ENCODE measurements around the gene PRDX2.

Gene PRDX2

DNA sequence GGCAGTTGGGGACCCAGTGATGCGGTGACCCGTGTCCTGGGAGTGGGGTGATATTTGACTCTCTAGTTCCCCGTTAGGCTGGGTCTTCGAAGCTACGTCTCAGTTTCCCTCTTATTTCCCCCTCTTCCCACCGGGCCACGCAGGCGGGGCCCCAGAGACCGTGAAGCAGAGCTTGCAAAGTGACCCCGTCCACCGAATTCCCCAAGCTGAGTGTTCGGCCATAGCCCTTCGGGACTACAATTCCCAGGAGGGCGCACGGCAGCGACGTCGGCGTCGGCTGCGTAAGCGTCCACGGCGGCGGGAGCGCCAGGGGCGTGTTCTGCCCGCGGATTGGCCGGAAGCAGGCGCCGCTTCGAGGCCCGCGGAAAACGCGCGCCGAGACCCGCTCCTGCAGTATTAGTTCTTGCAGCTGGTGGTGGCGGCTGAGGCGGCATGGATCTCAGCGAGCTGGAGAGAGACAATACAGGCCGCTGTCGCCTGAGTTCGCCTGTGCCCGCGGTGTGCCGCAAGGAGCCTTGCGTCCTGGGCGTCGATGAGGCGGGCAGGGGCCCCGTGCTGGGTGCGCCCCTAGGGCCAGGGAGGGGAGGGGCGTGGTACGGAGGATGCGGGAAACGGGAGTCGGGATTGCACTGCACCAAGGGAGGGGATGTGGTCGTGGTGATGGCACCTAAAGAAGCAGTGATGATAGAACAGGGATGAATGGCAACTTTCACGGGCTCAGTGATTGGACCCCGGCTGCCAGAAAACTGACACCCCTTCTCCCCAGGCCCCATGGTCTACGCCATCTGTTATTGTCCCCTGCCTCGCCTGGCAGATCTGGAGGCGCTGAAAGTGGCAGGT lies 4.9 kb upstream of the PRDX2 start, which contains the start of gene RNASEH2A:
Gene RNASEH2A, plus strand, starts transcription at position 343 of the 840 bp plus-strand sequence. Its CDS starts 90 bp downstream, at position 433.
- in situ Hi-C loops (cut with HindIII; ENCODE audit: low pct_ligation_motif_present, low sequenced_read_pairs), result no loop called here
- H3K36me3 ChIP-seq (replicated peaks), result no peaks in the 10 kb centered on the region
- DNase-seq, result peak; percentile 82
- TF ChIP-seq, protein P1, sequence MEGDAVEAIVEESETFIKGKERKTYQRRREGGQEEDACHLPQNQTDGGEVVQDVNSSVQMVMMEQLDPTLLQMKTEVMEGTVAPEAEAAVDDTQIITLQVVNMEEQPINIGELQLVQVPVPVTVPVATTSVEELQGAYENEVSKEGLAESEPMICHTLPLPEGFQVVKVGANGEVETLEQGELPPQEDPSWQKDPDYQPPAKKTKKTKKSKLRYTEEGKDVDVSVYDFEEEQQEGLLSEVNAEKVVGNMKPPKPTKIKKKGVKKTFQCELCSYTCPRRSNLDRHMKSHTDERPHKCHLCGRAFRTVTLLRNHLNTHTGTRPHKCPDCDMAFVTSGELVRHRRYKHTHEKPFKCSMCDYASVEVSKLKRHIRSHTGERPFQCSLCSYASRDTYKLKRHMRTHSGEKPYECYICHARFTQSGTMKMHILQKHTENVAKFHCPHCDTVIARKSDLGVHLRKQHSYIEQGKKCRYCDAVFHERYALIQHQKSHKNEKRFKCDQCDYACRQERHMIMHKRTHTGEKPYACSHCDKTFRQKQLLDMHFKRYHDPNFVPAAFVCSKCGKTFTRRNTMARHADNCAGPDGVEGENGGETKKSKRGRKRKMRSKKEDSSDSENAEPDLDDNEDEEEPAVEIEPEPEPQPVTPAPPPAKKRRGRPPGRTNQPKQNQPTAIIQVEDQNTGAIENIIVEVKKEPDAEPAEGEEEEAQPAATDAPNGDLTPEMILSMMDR (IDR thresholded peaks at IDR 0.05; ENCODE audit: low read depth, low read length, missing control alignments), result no peak
- H3K27ac ChIP-seq, result no peak within 1 kb of the TSS
- peak within 1 kb of the TSS; percentile 77 for H3K4me3 ChIP-seq (ENCODE audit: low read depth, low read length)
- H3K27me3 ChIP-seq (replicated peaks), result no peaks in the 10 kb centered on the region

DNA sequence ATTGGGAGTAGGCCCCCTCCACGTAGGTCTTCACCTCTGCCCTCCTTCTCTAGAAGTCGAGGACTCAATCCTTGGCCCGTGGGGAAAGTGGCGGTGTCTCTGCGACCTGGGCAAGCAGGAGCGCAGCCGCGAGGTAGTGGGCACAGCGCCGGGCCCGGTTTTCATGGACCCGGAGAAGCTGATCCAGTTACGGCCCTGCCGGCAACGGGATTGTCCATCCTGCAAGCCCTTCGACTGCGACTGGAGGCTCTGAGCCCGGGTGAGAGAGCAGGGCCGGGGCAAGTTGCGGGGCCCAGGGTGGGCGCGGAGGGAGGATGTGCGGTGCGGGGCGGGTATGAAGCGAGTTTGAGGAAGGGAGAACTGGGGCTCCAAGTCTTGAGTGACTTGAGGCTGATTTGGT lies 2.5 kb upstream of the PRDX2 start:
- no peak overlapping the region for H3K27ac ChIP-seq
- H3K36me3 ChIP-seq (replicated peaks), result peaks cover 11% of the 10 kb centered on the region
- no peaks in the 10 kb centered on the region for H3K27me3 ChIP-seq (replicated peaks)
- TF ChIP-seq, protein P1 (IDR thresholded peaks at IDR 0.05; ENCODE audit: low read depth, low read length, missing control alignments), result no peak
- no peak for DNase-seq
- in situ Hi-C loops (cut with HindIII; ENCODE audit: low pct_ligation_motif_present, low sequenced_read_pairs), result no loop called here
- H3K4me3 ChIP-seq (ENCODE audit: low read depth, low read length), result no peak overlapping the region

DNA sequence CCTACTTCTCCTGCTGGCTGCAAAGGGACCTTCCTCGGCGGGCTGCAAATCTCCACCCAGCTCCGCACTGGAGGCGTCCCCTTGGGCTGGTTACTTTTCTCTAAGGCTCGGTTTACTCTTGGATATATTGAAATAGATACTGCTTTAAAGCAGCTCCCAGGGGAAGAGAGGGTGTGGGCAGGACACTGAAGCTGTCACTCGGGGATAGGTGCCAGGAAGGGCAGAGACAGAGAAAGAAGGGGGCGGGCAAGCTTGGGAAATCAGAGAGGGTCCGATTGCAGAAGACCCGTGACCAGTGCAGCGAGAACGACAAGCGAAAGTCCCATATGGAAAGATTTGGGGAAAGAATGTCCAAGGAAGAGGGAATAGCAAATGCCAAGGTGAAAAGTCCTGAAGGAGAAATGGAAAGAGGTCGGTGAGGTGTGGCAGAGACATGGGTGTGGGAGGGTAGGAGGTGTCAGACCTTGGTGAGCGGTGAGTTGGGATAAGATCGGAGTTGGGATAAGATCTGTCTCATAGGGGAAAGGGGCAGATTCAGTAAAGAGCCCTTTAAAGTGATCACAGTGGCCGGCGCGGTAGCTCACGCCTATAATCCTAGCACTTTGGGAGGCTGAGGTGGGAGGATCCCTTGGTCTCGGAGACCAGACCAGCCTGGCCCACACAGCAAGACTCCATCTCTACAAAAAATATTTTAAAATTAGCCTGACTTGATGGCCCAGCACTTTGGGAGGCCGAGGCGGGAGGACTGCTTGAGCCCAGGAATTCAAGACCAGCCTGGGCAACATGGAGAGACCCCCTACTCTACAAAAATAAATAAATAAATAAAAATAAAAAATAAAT lies 887 bp upstream of the PRDX2 start:
- peaks cover 15% of the 10 kb centered on the region for H3K36me3 ChIP-seq (replicated peaks)
- in situ Hi-C loops (cut with HindIII; ENCODE audit: low pct_ligation_motif_present, low sequenced_read_pairs), result no loop called here
- no peak overlapping the region for H3K27ac ChIP-seq
- TF ChIP-seq, protein P1 (IDR thresholded peaks at IDR 0.05; ENCODE audit: low read depth, low read length, missing control alignments), result peak; percentile 35
- H3K27me3 ChIP-seq (replicated peaks), result no peaks in the 10 kb centered on the region
- DNase-seq, result no peak
- H3K4me3 ChIP-seq (ENCODE audit: low read depth, low read length), result peak overlapping the region; percentile 88

DNA sequence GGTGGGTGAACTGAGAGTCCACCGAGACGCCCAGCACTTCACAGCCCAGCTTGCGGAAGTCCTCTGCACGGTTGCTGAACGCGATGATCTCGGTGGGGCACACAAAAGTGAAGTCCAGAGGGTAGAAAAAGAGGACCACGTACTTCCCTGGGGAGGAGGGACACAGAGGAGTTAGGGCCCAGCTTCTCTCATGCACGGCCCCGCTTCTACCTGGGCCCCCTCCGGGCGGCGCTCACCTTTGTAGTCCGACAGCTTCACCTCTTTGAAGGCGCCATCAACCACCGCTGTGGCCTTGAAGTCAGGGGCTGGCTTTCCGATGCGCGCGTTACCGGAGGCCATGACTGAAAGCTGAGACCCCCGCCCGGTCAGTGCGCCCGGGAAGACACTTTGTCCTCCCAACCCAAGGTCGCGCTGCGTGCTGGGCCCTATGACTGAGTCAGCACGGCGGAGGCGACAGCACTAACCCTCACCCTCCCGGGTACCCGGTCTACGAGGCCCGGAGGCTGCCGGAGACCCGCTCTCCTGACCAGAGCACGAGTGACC lies 606 bp downstream of the PRDX2 start:
- Histone ChIP-seq H3K36me3 (replicated peaks) (peaks cover 15% of the 10 kb centered on the region), H3K27ac (no peak overlapping the region), H3K27me3 (replicated peaks) (no peaks in the 10 kb centered on the region), H3K4me3 (ENCODE audit: low read depth, low read length) (peak overlapping the region; percentile 88)
- no peak for DNase-seq
- in situ Hi-C loops (cut with HindIII; ENCODE audit: low pct_ligation_motif_present, low sequenced_read_pairs), result no loop called here
- TF ChIP-seq, protein P1 (IDR thresholded peaks at IDR 0.05; ENCODE audit: low read depth, low read length, missing control alignments), result no peak

DNA sequence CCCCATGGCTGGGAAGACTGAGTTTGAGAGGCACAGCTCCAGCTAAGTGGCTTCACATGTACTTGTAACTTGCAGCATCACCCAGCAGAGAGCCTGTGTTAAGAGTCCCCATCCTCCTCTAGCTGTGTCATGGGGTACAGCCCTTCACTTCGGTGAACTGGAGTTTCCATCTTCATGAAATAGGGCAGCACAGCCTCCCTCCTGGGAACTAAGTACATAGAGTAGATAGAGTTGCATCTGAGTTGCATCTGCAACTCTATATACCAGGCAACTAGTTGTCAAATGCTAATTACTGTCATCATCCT lies 1.2 kb downstream of the PRDX2 start:
- H3K27me3 ChIP-seq (replicated peaks), result no peaks in the 10 kb centered on the region
- in situ Hi-C loops (cut with HindIII; ENCODE audit: low pct_ligation_motif_present, low sequenced_read_pairs), result no loop called here
- TF ChIP-seq, protein P1 (IDR thresholded peaks at IDR 0.05; ENCODE audit: low read depth, low read length, missing control alignments), result no peak
- DNase-seq, result no peak
- peaks cover 15% of the 10 kb centered on the region for H3K36me3 ChIP-seq (replicated peaks)
- H3K4me3 ChIP-seq (ENCODE audit: low read depth, low read length), result peak overlapping the region; percentile 88
- no peak overlapping the region for H3K27ac ChIP-seq
